Heart left ventricle (tissue), 16 donors: ENCODE measurements around the gene PIGP. TPM values are rescaled to one million over a fixed set of nuclear protein-coding genes. Genes with fewer than 3 reads are reported as not detected.
A peak's percentile ranks its signal among the peaks of the same experiment; 100 is the strongest.

Experiments
- ATAC-seq, 4 donors: fragments of 200-7000 bp; cut with Tn5 transposase; one replicate each; pipeline ENCODE4 v1.9.1; 2020 to 2022; ENCODE audit warnings: moderate library complexity in 4 of 4, mild to moderate bottlenecking in 3 of 4, moderate number of reproducible peaks in 1 of 4
- DNase-seq, 5 donors: peaks; one replicate each; pipeline ENCODE4 v3.0.0-alpha.2; 2020
- H3K27ac ChIP-seq, 12 donors: fragments of 200-600 bp; sonication (generic) in 4 of 12; one replicate each; pipeline versions ENCODE4 v1.5.0 to v1.8.0; 2016 to 2022; ENCODE audit warnings: mild to moderate bottlenecking in 2 of 12
- H3K27me3 ChIP-seq, 9 donors: fragments of 200-600 bp; sonication (generic) in 2 of 9; one replicate each; pipeline versions ENCODE4 v1.5.1 to v1.8.0; 2016 to 2022; ENCODE audit warnings: mild to moderate bottlenecking in 3 of 9
- H3K36me3 ChIP-seq, 9 donors: fragments of 200-600 bp; sonication (generic) in 2 of 9; one replicate each; pipeline versions ENCODE4 v1.5.0 to v1.8.0; 2018 to 2022; ENCODE audit warnings: mild to moderate bottlenecking in 2 of 9
- H3K4me1 ChIP-seq, 12 donors: fragments of 200-600 bp; sonication (generic) in 4 of 12; one replicate each; pipeline versions ENCODE4 v1.5.0 to v1.8.0; 2016 to 2022; ENCODE audit warnings: mild to moderate bottlenecking in 3 of 12
- H3K4me3 ChIP-seq, 12 donors: fragments of 200-600 bp; sonication (generic) in 4 of 12; one replicate each; pipeline versions ENCODE4 v1.5.0 to v1.8.0; 2017 to 2022; ENCODE audit warnings: mild to moderate bottlenecking in 9 of 12, moderate library complexity in 4 of 12
- H3K9me3 ChIP-seq, 12 donors: fragments of 200-600 bp; sonication (generic) in 4 of 12; one replicate each; pipeline versions ENCODE4 v1.5.0 to v1.8.0; 2016 to 2022; ENCODE audit warnings: mild to moderate bottlenecking in 1 of 12
- CTCF ChIP-seq, 12 donors: fragments of 200-600 bp; sonication (generic) in 4 of 12; IDR thresholded peaks; one replicate each; pipeline versions ENCODE4 v1.5.0 to v1.8.0; 2018 to 2022; ENCODE audit warnings: antibody characterized with exemption in 12 of 12, mild to moderate bottlenecking in 5 of 12
- POLR2A ChIP-seq, 2 donors: fragments of 450-650 bp; IDR thresholded peaks; one replicate each; pipeline ENCODE4 v1.6.1; 2017; ENCODE audit warnings: antibody characterized with exemption in 2 of 2, mild to moderate bottlenecking in 2 of 2, moderate library complexity in 2 of 2
- WGBS, 4 donors: extraction: QIAGEN DNeasy Blood & Tissue Kit in 2 of 4; methylation state at CpG; one replicate each; pipeline versions ENCODE4 v1.1.5 to v1.1.7; 2013 to 2018; 5-methylcytosine and 5-hydroxymethylcytosine counted together
- intact Hi-C, 10 donors: fragments of 100-400 bp; cut with DNase I; formaldehyde crosslinking; loops; one replicate each; pipeline versions ENCODE4 v1.11.1 to v1.14.2; 2022
- polyA plus RNA-seq, 2 donors: library from polyadenylated mRNA; stranded (reverse); fragments of 200-250 nt; gene quantifications; one replicate each; pipeline ENCODE4 v1.2.3, GENCODE V29; 2013
- total RNA-seq, 9 donors: library from RNA; depleted of rRNA in 2 of 9; stranded (reverse); fragments of >200 nt in 2 of 9; fragmentation: NEBNext Ultra II Directional in 3 of 9; extraction: Animal tissue kit (Norgen Biotek cat#: 25700) in 3 of 9; gene quantifications; one replicate each; pipeline versions ENCODE4 v1.1.0 to v1.2.4, GENCODE V29; 2016 to 2023
- donor health status: ischemic (EF 13 %, LVEDD 7.1; RV severe dilation, severe dysfunction).
- donor health status: healthy with polysubstance abuse.
- donor health status: DM: no; HTN: yes; CAD: no.
- donor health status: DM: no; HTN: no; CAD: no.
- donor health status: ischemic (EF 25% LVEDD 6.9; RV normal size, moderate dysfunction).
- donor health status: ischemic (EF 25% LVEDD 5.7; RV mildly dilated, moderate dysfunction).
- donor health status: healthy.
- donor health status: DM: yes; HTN: yes; CAD: no.
- donor health status: ischemic (EF 35%, LVEDD 5.7; RV mildly dilated, moderate dysfunction).
- donor health status: nonischemic (EF 11% LVEDD 7.7; RV severe dilation, severe dysfunction).
- donor health status: DM: yes; HTN: yes; CAD: no.
- donor health status: PGD.
- donor health status: ischemic (EF 29% LVEDD 5.4; RV normal size, mild dysfunction).
- donor health status: nonischemic (EF 23%, LVEDD 6.1; RV moderate dilation, normal function).

Gene PIGP
- total and polyA plus RNA-seq, 11 donors: 30.7 to 44.9 (median 37.1) TPM

DNA sequence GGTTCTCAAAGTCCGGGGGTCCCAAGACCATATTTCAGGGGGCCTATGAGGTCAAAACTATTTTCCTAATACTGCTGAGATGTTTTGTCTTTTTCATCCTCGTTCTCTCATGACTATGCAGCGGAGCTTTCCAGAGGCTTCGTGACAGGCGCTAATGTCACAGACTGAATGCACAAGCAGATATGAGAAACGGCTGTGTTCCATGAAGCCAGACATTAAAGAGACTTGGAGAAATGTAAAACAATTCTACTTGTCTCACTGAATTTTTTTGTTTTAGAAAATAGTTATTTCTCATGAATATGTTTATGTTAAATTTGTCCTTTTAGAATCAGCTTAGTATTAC lies 10.3 kb downstream of the PIGP start:
- intact Hi-C loops: no loop called here
- WGBS, 4 donors: 87 to 89% (median 89%) methylated on average over 6 of the region's 6 CpGs
- no peak for ATAC-seq

GRCh38 chr21:37061926-37062592 lies 10.8 kb downstream of the PIGP start:
- no peak overlapping the region for H3K4me3 ChIP-seq
- no peaks in the 10 kb centered on the region for H3K27me3 ChIP-seq
- no peak for ATAC-seq
- peaks cover 0 to 25% (median 18%) of the 10 kb centered on the region in 9 donors for H3K36me3 ChIP-seq
- intact Hi-C loops: no loop called here
- peaks cover 0 to 3% (median 0%) of the 10 kb centered on the region in 12 donors for H3K9me3 ChIP-seq
- 64 to 74% (median 69%) methylated on average over 7 of the region's 7 CpGs for WGBS, 4 donors
- no peak overlapping the region for H3K27ac ChIP-seq
- TF ChIP-seq POLR2A (IDR thresholded peaks at IDR 0.05) (no peak), CTCF (IDR thresholded peaks at IDR 0.05) (no peak)
- DNase-seq: no peak
- peaks cover 0 to 7% (median 0%) of the 10 kb centered on the region in 12 donors for H3K4me1 ChIP-seq

More for the DNA sequence above, 10.3 kb downstream of the PIGP start:
- TF ChIP-seq POLR2A (IDR thresholded peaks at IDR 0.05) (no peak), CTCF (IDR thresholded peaks at IDR 0.05) (no peak)
- no peak overlapping the region for H3K27ac ChIP-seq
- no peaks in the 10 kb centered on the region for H3K27me3 ChIP-seq
- H3K9me3 ChIP-seq: no peaks in the 10 kb centered on the region
- DNase-seq: no peak
- H3K4me3 ChIP-seq: no peak overlapping the region
- H3K4me1 ChIP-seq: peaks cover 0 to 7% (median 0%) of the 10 kb centered on the region in 12 donors
- peaks cover 0 to 30% (median 23%) of the 10 kb centered on the region in 9 donors for H3K36me3 ChIP-seq

DNA sequence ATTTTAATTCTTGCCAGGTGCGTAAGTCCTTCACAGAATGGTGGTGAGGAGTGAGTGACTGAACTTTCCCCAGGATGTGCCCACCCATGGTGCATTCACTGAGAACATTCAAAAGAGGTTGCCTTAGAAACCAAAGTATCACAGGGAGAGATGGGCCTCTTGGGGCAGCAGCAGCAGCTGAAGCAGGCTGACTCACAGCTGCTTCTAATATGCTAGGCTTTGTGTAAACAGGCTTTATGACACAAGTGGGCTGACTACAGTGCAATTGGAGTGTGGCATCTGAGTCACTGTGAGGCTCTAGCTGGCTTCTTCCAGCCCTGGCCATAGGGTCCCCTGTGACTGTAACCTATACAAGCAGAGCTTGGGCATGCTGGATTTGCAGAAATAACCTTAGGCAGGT lies 12.6 kb downstream of the PIGP start:
- Histone ChIP-seq H3K4me1 (peaks cover 0 to 7% (median 0%) of the 10 kb centered on the region in 12 donors), H3K27ac (peak overlapping the region in 1 of 12 donors; percentile 13), H3K36me3 (peaks cover 0 to 10% (median 6%) of the 10 kb centered on the region in 9 donors), H3K9me3 (peaks cover 0 to 3% (median 0%) of the 10 kb centered on the region in 12 donors), H3K4me3 (no peak overlapping the region), H3K27me3 (no peaks in the 10 kb centered on the region)
- TF ChIP-seq POLR2A (IDR thresholded peaks at IDR 0.05) (no peak), CTCF (IDR thresholded peaks at IDR 0.05) (peak in 1 of 12 donors; percentile 12)
- peak in 2 of 5 donors; percentile 47 to 57 for DNase-seq
- peak; percentile 70 to 95 (median 88) for ATAC-seq
- 75 to 91% (median 81%) methylated on average over 1 of the region's 1 CpG for WGBS, 4 donors
- intact Hi-C loops: no loop called here

- intact Hi-C loops: no loop called here
- WGBS, 4 donors: 68 to 86% (median 76%) methylated on average over 5 of the region's 5 CpGs
Observed at GRCh38 chr21:37059181-37059580, 13.7 kb downstream of the PIGP start.

More at GRCh38 chr21:37059181-37059580, 13.7 kb downstream of the PIGP start:
- H3K4me1 ChIP-seq: peaks cover 0 to 7% (median 0%) of the 10 kb centered on the region in 12 donors
- H3K9me3 ChIP-seq: peaks cover 0 to 3% (median 0%) of the 10 kb centered on the region in 12 donors
- no peak overlapping the region for H3K27ac ChIP-seq
- ATAC-seq (no peak), DNase-seq (no peak)
- no peak for TF ChIP-seq CTCF (IDR thresholded peaks at IDR 0.05)
- TF ChIP-seq POLR2A (IDR thresholded peaks at IDR 0.05): no peak
- no peaks in the 10 kb centered on the region for H3K36me3 ChIP-seq
- H3K4me3 ChIP-seq: no peak overlapping the region
- no peaks in the 10 kb centered on the region for H3K27me3 ChIP-seq
